WTC11 (cell line): ENCODE results near the gene OSM. TPM values are rescaled to one million over a fixed set of nuclear protein-coding genes. Genes with fewer than 3 reads are reported as not detected.

Experiments
- ATAC-seq: fragments of 200-7000 bp; cut with Tn5 transposase; 2 replicates; pipeline ENCODE4 v1.10.0; 2021; ENCODE audit warnings: mild to moderate bottlenecking, moderate library complexity
- CTCF ChIA-PET: fragments of 300-600 bp; sonication (Branson Sonifier 250); formaldehyde crosslinking; loops from one replicate; lab custom pipeline; 2021; ENCODE audit warnings: antibody characterized with exemption; lab: Charles Lee
- POLR2A ChIA-PET: fragments of 350-600 bp; sonication (Branson Sonifier 250); formaldehyde crosslinking; loops from one replicate; lab custom pipeline; 2021; ENCODE audit warnings: antibody characterized with exemption; lab: Charles Lee
- DNase-seq: peaks from one replicate; pipeline ENCODE4 v3.0.0; 2021; ENCODE audit warnings: low spot score
- H3K27ac Mint-ChIP-seq: 2 replicates; pipeline ENCODE4 v1.8.0; 2021; ENCODE audit warnings: mixed read lengths
- H3K27me3 Mint-ChIP-seq: 2 replicates; pipeline ENCODE4 v1.8.0; 2021; ENCODE audit warnings: low read depth, mild to moderate bottlenecking, moderate library complexity, mixed read lengths
- H3K36me3 Mint-ChIP-seq: 2 replicates; pipeline ENCODE4 v1.8.0; 2021; ENCODE audit warnings: mixed read lengths
- H3K4me1 Mint-ChIP-seq: 2 replicates; pipeline ENCODE4 v1.8.0; 2022; ENCODE audit warnings: mixed read lengths
- H3K4me3 Mint-ChIP-seq: 2 replicates; pipeline ENCODE4 v1.8.0; 2021; ENCODE audit warnings: mild to moderate bottlenecking, moderate library complexity, mixed read lengths
- H3K9me3 Mint-ChIP-seq: 2 replicates; pipeline ENCODE4 v1.8.0; 2021; ENCODE audit warnings: mixed read lengths
- ATF2 ChIP-seq: sonication (generic); formaldehyde crosslinking; IDR thresholded peaks from 2 replicates; pipeline ENCODE4 v1.8.1; 2022; ENCODE audit warnings: low read depth, missing genetic modification reagents, borderline replicate concordance
- ATF3 ChIP-seq: sonication (generic); formaldehyde crosslinking; conservative IDR thresholded peaks from 2 replicates; pipeline ENCODE4 v1.8.1; 2022; ENCODE audit warnings: mild to moderate bottlenecking, missing genetic modification reagents
- CDX4 ChIP-seq: fragments of 250-450 bp; sonication (Bioruptor Pico); IDR thresholded peaks from 2 replicates; pipeline ENCODE4 v1.9.0; 2021; ENCODE audit warnings: moderate library complexity, mild to moderate bottlenecking, inconsistent platforms, borderline replicate concordance
- CTCF ChIP-seq: fragments of 200-600 bp; IDR thresholded peaks from 2 replicates; pipeline ENCODE4 v1.8.0; 2022; ENCODE audit warnings: antibody characterized with exemption
- ERG ChIP-seq: fragments of 250-450 bp; sonication (Bioruptor Pico); IDR thresholded peaks from 2 replicates; pipeline ENCODE4 v1.8.0; 2021; ENCODE audit warnings: mild to moderate bottlenecking
- ESRRA ChIP-seq: sonication (generic); formaldehyde crosslinking; IDR thresholded peaks from 2 replicates; pipeline ENCODE4 v1.8.1; 2022; ENCODE audit warnings: mild to moderate bottlenecking, missing genetic modification reagents, borderline replicate concordance
- HMGXB4 ChIP-seq: sonication (generic); formaldehyde crosslinking; IDR thresholded peaks from 2 replicates; pipeline ENCODE4 v1.8.1; 2023; ENCODE audit warnings: mild to moderate bottlenecking, moderate library complexity, missing genetic modification reagents
- JAZF1 ChIP-seq: fragments of 250-450 bp; sonication (Bioruptor Pico); IDR thresholded peaks from 2 replicates; pipeline ENCODE4 v1.9.0; 2021; ENCODE audit warnings: moderate library complexity, mild to moderate bottlenecking, inconsistent platforms
- MLX ChIP-seq: sonication (generic); formaldehyde crosslinking; IDR thresholded peaks from 2 replicates; pipeline ENCODE4 v1.8.1; 2023; ENCODE audit warnings: mild to moderate bottlenecking, missing genetic modification reagents, moderate library complexity
- SP1 ChIP-seq: sonication (generic); formaldehyde crosslinking; conservative IDR thresholded peaks from 2 replicates; pipeline ENCODE4 v1.8.1; 2022; ENCODE audit warnings: missing genetic modification reagents
- TEAD4 ChIP-seq: sonication (generic); formaldehyde crosslinking; IDR thresholded peaks from 2 replicates; pipeline ENCODE4 v1.8.0; 2022; ENCODE audit warnings: mild to moderate bottlenecking, missing genetic modification reagents
- TP53 ChIP-seq: sonication (generic); formaldehyde crosslinking; IDR thresholded peaks from 2 replicates; pipeline ENCODE4 v1.8.1; 2023; ENCODE audit warnings: mild to moderate bottlenecking, missing genetic modification reagents
- ZBTB21 ChIP-seq: sonication (generic); formaldehyde crosslinking; IDR thresholded peaks from 2 replicates; pipeline ENCODE4 v1.8.1; 2023; ENCODE audit warnings: mild to moderate bottlenecking, missing genetic modification reagents, borderline replicate concordance
- ZNF138 ChIP-seq: sonication (generic); formaldehyde crosslinking; conservative IDR thresholded peaks from 2 replicates; pipeline ENCODE4 v1.8.1; 2022; ENCODE audit warnings: mild to moderate bottlenecking, moderate library complexity, missing genetic modification reagents
- ZNF512 ChIP-seq: sonication (generic); formaldehyde crosslinking; IDR thresholded peaks from 2 replicates; pipeline ENCODE4 v1.8.1; 2022; ENCODE audit warnings: missing genetic modification reagents, borderline replicate concordance
- ZNF532 ChIP-seq: fragments of 250-450 bp; sonication (Bioruptor Pico); IDR thresholded peaks from 2 replicates; pipeline ENCODE4 v1.9.0; 2021; ENCODE audit warnings: mild to moderate bottlenecking, borderline replicate concordance
- ZNF671 ChIP-seq: fragments of 250-450 bp; sonication (Bioruptor Pico); IDR thresholded peaks from 2 replicates; pipeline ENCODE4 v1.8.0; 2021; ENCODE audit warnings: mild to moderate bottlenecking
- total RNA-seq: library from RNA; stranded (reverse); gene quantifications from 3 replicates; pipeline ENCODE4 v1.2.3, GENCODE V29; 2021

The OSM gene
- total RNA-seq, 1 experiment from 2014 or later: not detected

- Mint-ChIP-seq H3K9me3 (no peaks in the 10 kb centered on the region), H3K4me3 (no peak overlapping the region), H3K27ac (no peak overlapping the region), H3K27me3 (peaks cover 7% of the 10 kb centered on the region), H3K36me3 (no peaks in the 10 kb centered on the region), H3K4me1 (peaks cover 5% of the 10 kb centered on the region)
- no peak for TF ChIP-seq CDX4
- no peak for TF ChIP-seq JAZF1 (CRISPR knock-in tag)
- TF ChIP-seq ERG: no peak
- TF ChIP-seq HMGXB4 (CRISPR knock-in tag): no peak
- no peak for TF ChIP-seq MLX (CRISPR knock-in tag)
- no peak for TF ChIP-seq ZNF138 (CRISPR knock-in tag)
- TF ChIP-seq TP53: no peak
- TF ChIP-seq ZNF532 (CRISPR knock-in tag): no peak
- no peak for TF ChIP-seq ZBTB21 (CRISPR knock-in tag)
- TF ChIP-seq ZNF671 (CRISPR knock-in tag): no peak
- no peak for TF ChIP-seq ESRRA (CRISPR knock-in tag)
- TF ChIP-seq ATF2: no peak
- TF ChIP-seq TEAD4 (CRISPR knock-in tag): no peak
- no peak for TF ChIP-seq ZNF512 (CRISPR knock-in tag)
- no peak for TF ChIP-seq SP1
- no peak for TF ChIP-seq ATF3
- no peak for TF ChIP-seq CTCF
- DNase-seq: no peak
- POLR2A ChIA-PET: interaction anchor here (0.6 to 1.8 kb wide), 2 partner anchors 25 to 162 kb away, joined by 4 to 5 read pairs; partner anchors contain the start of genes CASTOR1 and MTFP1
- ATAC-seq: no peak
- CTCF ChIA-PET: interaction anchor here (0.6 to 3.5 kb wide), 22 partner anchors 8 to 259 kb away, joined by 3 to 48 read pairs (median 4); partner anchors contain the start of genes CCDC157, RNF215, SF3A1 and TBC1D10A
Observed at GRCh38 chr22:30263883-30264282, 2.8 kb downstream of the OSM start.
